Loucy (cell line): ENCODE data around the gene CRELD2.

Source experiments
- H2AFZ ChIP-seq: fragments of 200-600 bp; sonication (generic); 2 replicates; pipeline ENCODE4 v1.6.0; 2016; ENCODE audit warnings: antibody characterized with exemption, mild to moderate bottlenecking, low read length, moderate library complexity
- H3F3A ChIP-seq: fragments of 200-600 bp; 2 replicates; pipeline ENCODE4 v1.6.0; 2016; ENCODE audit warnings: antibody characterized with exemption, low read depth, mild to moderate bottlenecking
- H3K27me3 ChIP-seq: fragments of 200-600 bp; sonication (generic); 2 replicates; pipeline ENCODE4 v1.6.1; 2014; ENCODE audit warnings: low read length, mild to moderate bottlenecking; ENCODE audit not compliant: insufficient read depth, poor library complexity, severe bottlenecking
- H3K36me3 ChIP-seq: fragments of 200-600 bp; sonication (generic); 2 replicates; pipeline ENCODE4 v1.6.1; 2016; ENCODE audit warnings: low read length; ENCODE audit not compliant: insufficient read depth
- H3K4me1 ChIP-seq: fragments of 200-600 bp; sonication (generic); 2 replicates; pipeline ENCODE4 v1.5.1; 2014; ENCODE audit warnings: low read length, mild to moderate bottlenecking; ENCODE audit not compliant: insufficient read depth, poor library complexity, severe bottlenecking
- H3K4me2 ChIP-seq: fragments of 200-600 bp; sonication (generic); 2 replicates; pipeline ENCODE4 v1.6.0; 2014; ENCODE audit warnings: antibody characterized with exemption, low read length, low read depth, mild to moderate bottlenecking; ENCODE audit not compliant: poor library complexity, severe bottlenecking
- H3K4me3 ChIP-seq: fragments of 200-600 bp; sonication (generic); 2 replicates; pipeline ENCODE4 v1.5.1; 2014; ENCODE audit warnings: low read length, mild to moderate bottlenecking, mixed read lengths; ENCODE audit not compliant: poor library complexity, severe bottlenecking
- H3K79me2 ChIP-seq: fragments of 200-600 bp; sonication (generic); 2 replicates; pipeline ENCODE4 v1.6.1; 2014; ENCODE audit warnings: low read length; ENCODE audit not compliant: insufficient read depth
- H3K9ac ChIP-seq: fragments of 200-600 bp; sonication (generic); 2 replicates; pipeline ENCODE4 v1.6.0; 2014; ENCODE audit warnings: mild to moderate bottlenecking, low read depth, low read length, moderate library complexity; ENCODE audit not compliant: poor library complexity, severe bottlenecking
- H3K9me2 ChIP-seq: fragments of 200-600 bp; sonication (generic); replicated peaks from 2 replicates; pipeline ENCODE4 v1.6.1; 2016; ENCODE audit warnings: low read depth, low read length, mixed read lengths
- H3K9me3 ChIP-seq: fragments of 200-600 bp; sonication (generic); 2 replicates; pipeline ENCODE4 v1.6.1; 2014; ENCODE audit warnings: mild to moderate bottlenecking, antibody characterized with exemption, low read length, low read depth; ENCODE audit not compliant: insufficient read depth
- H4K20me1 ChIP-seq: fragments of 200-600 bp; sonication (generic); 2 replicates; pipeline ENCODE4 v1.6.0; 2014; ENCODE audit warnings: antibody characterized with exemption, low read length, mild to moderate bottlenecking; ENCODE audit not compliant: insufficient read depth, poor library complexity, severe bottlenecking
- CTCF ChIP-seq: fragments of 200-600 bp; sonication (generic); conservative IDR thresholded peaks from 2 replicates; pipeline ENCODE4 v1.5.1; 2014; ENCODE audit warnings: mild to moderate bottlenecking, antibody characterized with exemption, low read length
- EZH2phosphoT487 ChIP-seq: fragments of 200-600 bp; IDR thresholded peaks from 2 replicates; pipeline ENCODE4 v1.6.1; 2018; ENCODE audit warnings: antibody characterized with exemption, mild to moderate bottlenecking, moderate library complexity, borderline replicate concordance

CRELD2 gene

GRCh38 chr22:49954991-49955580, 36.7 kb downstream of the CRELD2 start:
- Histone ChIP-seq H3F3A (no peaks in the 10 kb centered on the region), H3K9me2 (no peaks in the 10 kb centered on the region), H3K79me2 (peaks cover 7% of the 10 kb centered on the region; the same call in 1 of the 2 replicates), H3K9ac (no peak overlapping the region), H3K4me3 (no peak overlapping the region), H3K4me1 (peaks cover 17% of the 10 kb centered on the region), H3K9me3 (no peaks in the 10 kb centered on the region), H3K36me3 (no peaks in the 10 kb centered on the region), H3K4me2 (no peak overlapping the region), H2AFZ (no peak overlapping the region), H4K20me1 (no peaks in the 10 kb centered on the region), H3K27me3 (no peaks in the 10 kb centered on the region)
- TF ChIP-seq CTCF = no peak
- no peak for TF ChIP-seq EZH2phosphoT487

DNA sequence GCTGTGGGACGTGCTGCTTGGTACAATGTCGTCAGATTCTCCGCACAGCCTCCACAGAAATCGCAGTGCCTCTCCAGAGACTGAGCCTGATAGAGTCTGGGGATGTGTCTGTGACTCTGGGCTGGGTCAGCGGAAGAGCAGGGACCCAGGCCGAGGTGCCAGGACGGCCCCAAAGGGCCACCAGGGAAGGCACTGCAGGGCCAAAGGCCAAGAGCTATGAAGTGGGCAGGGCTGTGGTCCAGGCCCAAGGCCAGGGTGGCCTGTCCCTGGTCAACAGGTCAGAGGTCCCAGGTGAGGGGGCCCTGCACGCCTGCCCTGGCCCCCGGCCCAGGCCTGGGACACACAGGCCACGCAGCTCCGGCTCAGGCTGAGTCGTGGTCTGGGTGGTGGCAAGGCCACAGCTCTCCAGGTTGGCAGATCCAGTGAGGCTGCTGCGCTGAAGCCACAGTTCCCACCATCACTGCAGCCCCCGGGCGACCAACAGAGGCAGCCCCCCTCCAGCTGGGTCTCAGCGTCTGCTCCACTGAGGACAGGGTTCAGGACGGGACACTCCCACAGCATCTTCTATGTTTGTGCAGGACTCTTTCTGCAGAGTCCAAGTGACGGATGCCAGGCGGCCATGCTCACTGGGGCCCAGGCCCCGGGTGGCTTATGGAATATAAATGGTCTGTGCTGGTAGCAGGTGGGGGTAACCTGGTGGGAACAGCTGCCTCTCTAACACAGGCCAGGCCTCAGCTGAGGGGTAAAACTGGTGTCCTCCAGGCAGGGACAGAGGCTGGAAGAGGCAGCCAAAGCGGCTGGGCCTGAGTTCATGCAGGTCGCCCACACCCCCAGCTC, 37.4 kb downstream of the CRELD2 start:
- no peaks in the 10 kb centered on the region for H4K20me1 ChIP-seq
- no peaks in the 10 kb centered on the region for H3K9me2 ChIP-seq
- peaks cover 17% of the 10 kb centered on the region for H3K4me1 ChIP-seq
- no peaks in the 10 kb centered on the region for H3K36me3 ChIP-seq
- TF ChIP-seq CTCF (no peak), EZH2phosphoT487 (no peak)
- H3F3A ChIP-seq = no peaks in the 10 kb centered on the region
- H2AFZ ChIP-seq = no peak overlapping the region
- no peak overlapping the region for H3K4me2 ChIP-seq
- no peak overlapping the region for H3K9ac ChIP-seq
- H3K27me3 ChIP-seq = no peaks in the 10 kb centered on the region
- H3K4me3 ChIP-seq = no peak overlapping the region
- no peaks in the 10 kb centered on the region for H3K9me3 ChIP-seq
- H3K79me2 ChIP-seq = peaks cover 10% of the 10 kb centered on the region

- H2AFZ ChIP-seq = no peak overlapping the region
- peaks cover 17% of the 10 kb centered on the region for H3K4me1 ChIP-seq
- no peak overlapping the region for H3K4me2 ChIP-seq
- no peaks in the 10 kb centered on the region for H3F3A ChIP-seq
- no peak for TF ChIP-seq CTCF
- no peak for TF ChIP-seq EZH2phosphoT487
- no peaks in the 10 kb centered on the region for H3K9me2 ChIP-seq
- H3K4me3 ChIP-seq = no peak overlapping the region
- H4K20me1 ChIP-seq = peaks cover 1% of the 10 kb centered on the region
- H3K9ac ChIP-seq = no peak overlapping the region
- no peaks in the 10 kb centered on the region for H3K36me3 ChIP-seq
- peaks cover 16% of the 10 kb centered on the region for H3K79me2 ChIP-seq
- no peaks in the 10 kb centered on the region for H3K27me3 ChIP-seq
- no peaks in the 10 kb centered on the region for H3K9me3 ChIP-seq
Measured at GRCh38 chr22:49956418-49956770, 38.0 kb downstream of the CRELD2 start.
